GM13977 (cell line): ENCODE results near the gene HPN.
"Not testable (repeated sequence)": the region's sequence is repeated elsewhere in the genome, so short reads cannot be mapped to it uniquely, and the experiment has no call there.

ENCODE experiments used
- DNase-seq: peaks from one replicate; pipeline ENCODE4 v3.0.0; 2012; ENCODE audit warnings: low spot score
- CTCF ChIP-seq: IDR thresholded peaks from 2 replicates; pipeline ENCODE4 v1.5.1; 2012; ENCODE audit warnings: mild to moderate bottlenecking, control low read depth; ENCODE audit not compliant: insufficient read depth; ENCODE audit errors: extremely low read depth, missing control alignments
- in situ Hi-C: fragments of 300-500 bp; cut with MboI; formaldehyde crosslinking; loops from one replicate; pipeline ENCODE4 v1.12.0; 2022; ENCODE audit warnings: low sequenced_read_pairs, low pct_unique_long_range_greater_than_20kb, mixed read lengths, inconsistent platforms; ENCODE audit not compliant: unreplicated experiment

Gene HPN

GRCh38 chr19:35027851-35028599 is 13.5 kb upstream of the HPN start:
- in situ Hi-C loops, result no loop called here
- TF ChIP-seq CTCF, result no peak
- DNase-seq, result no peak

- in situ Hi-C loops, DNase-seq: not testable (repeated sequence)
Observed at GRCh38 chr19:35028600-35028885, 13.0 kb upstream of the HPN start.

GRCh38 chr19:35029275-35029736 is 12.2 kb upstream of the HPN start:
- DNase-seq, in situ Hi-C loops: not testable (repeated sequence)

- no peak for TF ChIP-seq CTCF
- in situ Hi-C loops, result no loop called here
- DNase-seq, result peak; percentile 60
Observed at GRCh38 chr19:35029737-35030256, 11.7 kb upstream of the HPN start.

GRCh38 chr19:35030257-35031071 is 11.1 kb upstream of the HPN start, which contains the start of gene SCN1B:
Gene SCN1B, plus strand, starts transcription at chr19:35030470. Its CDS starts 351 bp downstream, at chr19:35030821.
- no peak for TF ChIP-seq CTCF
- in situ Hi-C loops, result no loop called here
- DNase-seq, result peak; percentile 78

- no peak for TF ChIP-seq CTCF
- in situ Hi-C loops, result no loop called here
- no peak for DNase-seq
Observed at GRCh38 chr19:35031072-35031881, 10.2 kb upstream of the HPN start.

- in situ Hi-C loops, result no loop called here
- TF ChIP-seq CTCF, result no peak
- no peak for DNase-seq
Observed at GRCh38 chr19:35032356-35032865, 9.1 kb upstream of the HPN start.
